HEK293T (cell line): Measurements from ENCODE around the gene TMX1.
"Not testable (repeated sequence)": the region's sequence is repeated elsewhere in the genome, so short reads cannot be mapped to it uniquely, and the experiment has no call there.

ENCODE experiments used
- CTCF ChIA-PET: fragments of 350-600 bp; formaldehyde crosslinking; extraction: SDS; loops from one replicate; lab custom pipeline; 2021; ENCODE audit warnings: antibody characterized with exemption, inconsistent platforms; lab: Yijun Ruan, JAX
- POLR2A ChIA-PET: fragments of 350-600 bp; formaldehyde crosslinking; extraction: SDS; loops from one replicate; lab custom pipeline; 2020; ENCODE audit warnings: antibody characterized with exemption, inconsistent platforms; lab: Yijun Ruan, JAX
- DNase-seq: peaks from one replicate; pipeline ENCODE4 v3.0.0; 2012; ENCODE audit warnings: mixed read lengths; ENCODE audit errors: extremely low spot score
- ARNT ChIP-seq: fragments of 450-650 bp; IDR thresholded peaks from 2 replicates; pipeline ENCODE4 v1.6.1; 2017; ENCODE audit warnings: mild to moderate bottlenecking
- BHLHE40 ChIP-seq: fragments of 450-650 bp; IDR thresholded peaks from 2 replicates; pipeline ENCODE4 v1.6.1; 2016; ENCODE audit warnings: mild to moderate bottlenecking, moderate library complexity, borderline replicate concordance
- CTBP1 ChIP-seq: fragments of 450-650 bp; IDR thresholded peaks from 2 replicates; pipeline ENCODE4 v1.6.1; 2016; ENCODE audit warnings: borderline replicate concordance
- ELF4 ChIP-seq: fragments of 450-650 bp; IDR thresholded peaks from 2 replicates; pipeline ENCODE4 v1.6.1; 2017; ENCODE audit warnings: antibody characterized with exemption
- FOXA1 ChIP-seq: fragments of 450-650 bp; IDR thresholded peaks from 2 replicates; pipeline ENCODE4 v1.6.1; 2016; ENCODE audit warnings: mild to moderate bottlenecking
- FOXK2 ChIP-seq: fragments of 450-650 bp; IDR thresholded peaks from 2 replicates; pipeline ENCODE4 v1.6.1; 2016; ENCODE audit warnings: mild to moderate bottlenecking
- FOXM1 ChIP-seq: fragments of 450-650 bp; IDR thresholded peaks from 2 replicates; pipeline ENCODE4 v1.6.1; 2017; ENCODE audit warnings: mild to moderate bottlenecking, borderline replicate concordance
- HDGF ChIP-seq: fragments of 450-650 bp; IDR thresholded peaks from 2 replicates; pipeline ENCODE4 v1.6.1; 2017; ENCODE audit warnings: antibody characterized with exemption, borderline replicate concordance
- L3MBTL2 ChIP-seq: fragments of 450-650 bp; conservative IDR thresholded peaks from 2 replicates; pipeline ENCODE4 v1.6.1; 2016; ENCODE audit warnings: mild to moderate bottlenecking
- LEF1 ChIP-seq: fragments of 450-650 bp; IDR thresholded peaks from 2 replicates; pipeline ENCODE4 v1.6.1; 2017; ENCODE audit warnings: mild to moderate bottlenecking, borderline replicate concordance
- NFRKB ChIP-seq: fragments of 450-650 bp; IDR thresholded peaks from 2 replicates; pipeline ENCODE4 v1.6.1; 2016; ENCODE audit warnings: mild to moderate bottlenecking, moderate library complexity
- SP1 ChIP-seq: fragments of 450-650 bp; IDR thresholded peaks from 2 replicates; pipeline ENCODE4 v1.6.1; 2017
- SUZ12 ChIP-seq: fragments of 450-650 bp; IDR thresholded peaks from 2 replicates; pipeline ENCODE4 v1.6.1; 2016; ENCODE audit warnings: mild to moderate bottlenecking
- TARDBP ChIP-seq: fragments of 450-650 bp; IDR thresholded peaks from 2 replicates; pipeline ENCODE4 v1.6.1; 2016
- ZNF384 ChIP-seq: fragments of 450-650 bp; IDR thresholded peaks from 2 replicates; pipeline ENCODE4 v1.6.1; 2016
- TF ChIP-seq, protein P1 (sequence below): fragments of 450-650 bp; IDR thresholded peaks from 2 replicates; pipeline ENCODE4 v1.6.1; 2016

The TMX1 gene

DNA sequence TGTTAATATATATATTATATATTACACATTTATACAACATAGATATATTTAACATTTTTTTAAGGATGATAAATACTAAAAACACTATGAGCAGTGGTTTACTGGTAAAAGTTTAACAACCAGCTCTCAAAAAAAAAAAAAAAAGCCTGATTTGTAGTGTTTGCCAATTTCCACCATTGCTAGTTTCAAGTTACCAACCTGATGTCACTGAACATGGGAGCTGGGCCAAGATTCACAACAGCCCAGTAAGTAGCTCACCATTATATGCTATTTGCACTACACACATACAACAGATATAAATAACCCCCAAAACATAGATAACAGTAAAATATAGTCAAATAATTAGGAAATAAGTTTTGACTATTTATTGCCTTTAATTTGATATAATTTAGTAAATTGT, 28.9 kb upstream of the TMX1 start:
- CTCF ChIA-PET, result interaction anchor here (0.5 kb wide), 1 partner anchor 379 kb away, joined by 3 read pairs; no protein-coding TSS in a partner anchor
- POLR2A ChIA-PET, result interaction anchor here (1.3 kb wide), 1 partner anchor 267 kb away, joined by 3 read pairs; the partner anchor contains the start of gene PYGL
- DNase-seq, result no peak
- TF ChIP-seq SUZ12 (no peak), FOXK2 (no peak), ARNT (no peak), TARDBP (no peak), ZNF384 (peak; percentile 64), FOXM1 (no peak)
- TF ChIP-seq, protein P1, sequence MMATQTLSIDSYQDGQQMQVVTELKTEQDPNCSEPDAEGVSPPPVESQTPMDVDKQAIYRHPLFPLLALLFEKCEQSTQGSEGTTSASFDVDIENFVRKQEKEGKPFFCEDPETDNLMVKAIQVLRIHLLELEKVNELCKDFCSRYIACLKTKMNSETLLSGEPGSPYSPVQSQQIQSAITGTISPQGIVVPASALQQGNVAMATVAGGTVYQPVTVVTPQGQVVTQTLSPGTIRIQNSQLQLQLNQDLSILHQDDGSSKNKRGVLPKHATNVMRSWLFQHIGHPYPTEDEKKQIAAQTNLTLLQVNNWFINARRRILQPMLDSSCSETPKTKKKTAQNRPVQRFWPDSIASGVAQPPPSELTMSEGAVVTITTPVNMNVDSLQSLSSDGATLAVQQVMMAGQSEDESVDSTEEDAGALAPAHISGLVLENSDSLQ, result no peak

DNA sequence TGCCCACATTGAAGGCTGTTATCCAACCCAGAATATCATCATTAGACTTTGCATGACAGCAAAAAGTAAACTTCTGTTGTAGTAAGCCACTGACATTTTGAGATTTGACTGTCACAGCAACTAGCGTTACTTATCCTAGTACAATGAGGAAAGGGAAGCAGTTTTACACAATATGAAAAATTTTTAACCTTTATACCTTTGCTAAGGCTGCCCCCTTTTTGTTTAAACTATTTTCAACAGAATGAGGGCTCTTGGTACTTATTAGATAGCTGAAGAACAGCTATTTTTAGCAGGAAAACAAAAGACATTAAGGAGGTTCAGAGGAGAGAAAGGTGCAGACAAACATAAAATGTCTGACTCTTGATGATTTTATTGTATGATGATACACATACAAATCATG, 23.4 kb upstream of the TMX1 start:
- CTCF ChIA-PET, result interaction anchor here (1.0 kb wide), 1 partner anchor 59 kb away, joined by 4 read pairs; no protein-coding TSS in a partner anchor

DNA sequence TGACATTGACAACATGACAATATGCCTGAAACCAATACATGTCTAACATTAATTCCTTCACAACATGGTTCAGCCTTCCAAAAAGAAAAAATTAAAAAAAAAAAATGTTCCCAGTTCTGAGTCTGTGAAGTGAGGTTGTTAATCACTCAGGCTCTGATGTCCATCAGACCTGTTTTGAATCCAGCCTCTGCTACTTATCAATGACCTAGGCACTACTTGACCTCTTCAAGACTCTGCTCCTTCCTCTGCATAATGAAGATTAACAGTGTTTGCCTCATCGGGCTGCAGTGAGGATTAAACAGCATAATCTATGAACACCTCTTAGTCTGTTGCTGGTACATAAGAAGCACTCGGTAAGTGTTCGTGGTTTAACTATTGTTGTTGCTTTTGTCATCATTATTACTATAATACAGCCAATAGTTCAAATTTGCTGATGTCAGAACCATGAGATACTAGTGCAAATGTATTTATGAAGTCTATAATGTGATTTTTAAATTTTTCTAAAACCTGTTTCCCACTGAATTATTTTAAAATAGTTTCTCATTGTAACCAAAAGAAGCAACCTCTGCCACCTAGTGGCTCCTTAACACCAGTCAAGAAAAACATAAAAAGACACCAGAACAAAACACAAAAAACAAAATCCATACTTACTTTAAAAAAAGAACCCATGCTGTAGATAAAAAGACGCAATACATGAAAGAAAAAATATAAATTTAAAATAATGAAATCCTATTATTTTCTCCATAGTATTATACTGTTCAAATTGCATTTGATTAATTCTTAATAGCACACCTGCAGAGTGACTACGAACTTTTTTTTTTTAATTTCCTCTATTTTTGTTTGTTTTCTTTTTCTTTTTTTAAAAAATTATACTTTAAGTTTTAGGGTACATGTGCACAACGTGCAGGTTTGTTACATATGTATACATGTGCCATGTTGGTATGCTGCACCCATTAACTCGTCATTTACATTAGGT, 20.3 kb upstream of the TMX1 start:
- no peak for TF ChIP-seq ZNF384
- TF ChIP-seq TARDBP, result no peak
- no peak for TF ChIP-seq CTBP1
- TF ChIP-seq ARNT, result no peak
- TF ChIP-seq FOXK2, result no peak
- TF ChIP-seq FOXM1, result no peak
- no peak for TF ChIP-seq HDGF
- no peak for TF ChIP-seq NFRKB
- no peak for TF ChIP-seq FOXA1
- no peak for TF ChIP-seq SUZ12
- TF ChIP-seq, protein P1, result no peak
- TF ChIP-seq ELF4, result no peak
- no peak for TF ChIP-seq BHLHE40
- no peak for TF ChIP-seq SP1
- no peak for TF ChIP-seq LEF1
- no peak for TF ChIP-seq L3MBTL2
- ChIA-PET POLR2A (interaction anchor here (1.0 kb wide), 1 partner anchor 124 kb away, joined by 4 read pairs; the partner anchor contains the start of gene TRIM9), CTCF (interaction anchor here (0.6 to 1.2 kb wide), 5 partner anchors 10 to 1608 kb away, joined by 3 to 4 read pairs (median 3); no protein-coding TSS in a partner anchor)
- no peak for DNase-seq

More for the DNA sequence above, 23.4 kb upstream of the TMX1 start:
- no peak for TF ChIP-seq SUZ12
- no peak for TF ChIP-seq FOXA1
- TF ChIP-seq FOXM1, result no peak
- TF ChIP-seq LEF1, result no peak
- TF ChIP-seq TARDBP, result no peak
- no peak for TF ChIP-seq NFRKB
- no peak for TF ChIP-seq ARNT
- TF ChIP-seq ELF4, result no peak
- POLR2A ChIA-PET, result no interaction called here
- no peak for DNase-seq

DNA sequence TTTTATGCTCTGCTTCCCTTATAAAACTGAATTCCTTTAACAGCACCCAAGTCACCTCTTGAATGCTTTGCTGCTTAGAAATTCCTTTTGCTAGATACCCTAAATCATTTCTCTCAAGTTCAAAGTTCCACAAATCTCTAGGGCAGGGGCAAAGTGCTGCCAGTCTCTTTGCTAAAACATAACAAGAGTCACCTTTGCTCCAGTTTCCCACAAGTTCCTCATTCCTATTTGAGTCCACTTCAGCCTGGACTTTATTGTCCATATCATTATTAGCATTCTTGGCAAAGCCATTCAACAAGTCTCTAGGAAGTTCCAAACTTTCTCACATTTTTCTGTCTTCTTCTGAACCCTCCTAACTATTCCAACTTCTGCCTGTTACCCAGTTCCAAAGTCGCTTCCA, 16.6 kb upstream of the TMX1 start:
- POLR2A ChIA-PET, CTCF ChIA-PET, DNase-seq: not testable (repeated sequence)

DNA sequence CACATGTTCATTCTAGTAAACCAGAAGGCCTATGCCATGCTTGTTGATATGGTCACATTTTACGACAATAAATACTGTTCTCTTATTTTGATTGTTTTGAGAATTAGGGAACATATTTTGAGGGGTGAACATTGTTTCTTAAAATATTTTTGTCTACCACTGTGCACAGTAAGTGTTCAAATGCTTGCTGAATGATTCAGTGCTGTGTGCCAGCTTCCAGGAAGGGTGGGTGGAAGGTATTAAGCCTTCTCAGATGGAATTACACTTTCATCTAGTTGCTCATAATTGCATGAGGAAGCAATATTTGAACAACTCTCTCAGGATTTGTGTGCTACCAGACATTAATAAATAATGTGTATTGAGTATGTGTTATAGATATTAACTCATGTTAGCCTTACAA, 15.5 kb upstream of the TMX1 start:
- ChIA-PET CTCF (no interaction called here), POLR2A (no interaction called here)
- TF ChIP-seq NFRKB (no peak), FOXM1 (no peak), SP1 (no peak), SUZ12 (no peak), LEF1 (no peak), FOXK2 (no peak), FOXA1 (no peak), CTBP1 (no peak), BHLHE40 (no peak), L3MBTL2 (no peak), ZNF384 (no peak), ELF4 (no peak), TARDBP (no peak)
- DNase-seq, result no peak

DNA sequence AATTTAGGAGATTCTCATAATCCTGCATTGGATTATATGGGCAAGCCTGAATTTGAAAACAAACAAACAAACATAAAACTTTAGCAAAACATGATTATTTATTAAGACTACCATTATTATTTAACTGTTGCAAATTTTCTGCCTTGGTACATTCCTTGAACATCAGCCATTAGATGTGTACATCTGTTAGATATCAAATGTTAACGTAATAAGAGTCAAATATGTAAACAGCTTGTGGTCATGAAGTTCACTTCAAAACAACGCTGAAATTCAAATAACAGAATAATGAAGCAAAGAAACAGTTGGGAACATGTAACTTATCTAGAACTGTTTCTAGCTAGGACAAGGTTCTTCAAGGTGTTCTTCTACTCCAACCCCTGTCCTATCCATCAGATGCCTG, 14.3 kb upstream of the TMX1 start:
- ChIA-PET POLR2A (no interaction called here), CTCF (interaction anchor here (0.6 kb wide), 1 partner anchor 1064 kb away, joined by 8 read pairs; no protein-coding TSS in a partner anchor)
- TF ChIP-seq BHLHE40 (no peak), NFRKB (no peak), LEF1 (no peak), FOXM1 (no peak), CTBP1 (no peak), HDGF (no peak), SP1 (no peak), ELF4 (no peak), L3MBTL2 (no peak), ARNT (no peak), FOXK2 (no peak), ZNF384 (no peak), SUZ12 (no peak), TARDBP (no peak)
- TF ChIP-seq, protein P1, result no peak
- no peak for DNase-seq
